GM15510 (cell line): ENCODE results near the gene ANKRD44.

ENCODE experiments used
- POLR2A ChIP-seq: IDR thresholded peaks from 3 replicates; pipeline ENCODE4 v1.6.1; 2011; ENCODE audit warnings: borderline replicate concordance; ENCODE audit not compliant: insufficient read length; ENCODE audit errors: extremely low read depth

Gene ANKRD44

DNA sequence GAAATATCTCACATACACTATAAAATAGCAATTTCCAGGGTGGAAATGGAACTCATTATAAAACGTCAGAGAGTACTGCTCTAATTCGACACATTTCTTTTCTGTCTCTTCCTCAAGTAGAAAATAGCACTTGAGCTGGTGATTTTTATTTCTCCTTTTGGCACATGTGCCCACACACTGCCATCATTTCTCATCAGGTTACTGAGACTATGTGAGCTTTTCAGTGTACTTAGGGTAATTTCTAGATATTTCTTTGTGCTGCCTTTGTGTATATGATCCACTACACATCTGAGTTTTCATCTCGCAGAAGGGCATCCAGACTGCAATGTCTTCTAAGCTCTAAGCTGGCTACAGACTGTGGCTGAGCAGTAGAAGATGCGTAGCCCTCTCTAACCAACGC lies 321.9 kb downstream of the ANKRD44 start:
- no peak for TF ChIP-seq POLR2A

GRCh38 chr2:196987649-196988364 lies 322.8 kb downstream of the ANKRD44 start:
- no peak for TF ChIP-seq POLR2A

GRCh38 chr2:196987298-196987648 lies 323.3 kb downstream of the ANKRD44 start:
- no peak for TF ChIP-seq POLR2A

DNA sequence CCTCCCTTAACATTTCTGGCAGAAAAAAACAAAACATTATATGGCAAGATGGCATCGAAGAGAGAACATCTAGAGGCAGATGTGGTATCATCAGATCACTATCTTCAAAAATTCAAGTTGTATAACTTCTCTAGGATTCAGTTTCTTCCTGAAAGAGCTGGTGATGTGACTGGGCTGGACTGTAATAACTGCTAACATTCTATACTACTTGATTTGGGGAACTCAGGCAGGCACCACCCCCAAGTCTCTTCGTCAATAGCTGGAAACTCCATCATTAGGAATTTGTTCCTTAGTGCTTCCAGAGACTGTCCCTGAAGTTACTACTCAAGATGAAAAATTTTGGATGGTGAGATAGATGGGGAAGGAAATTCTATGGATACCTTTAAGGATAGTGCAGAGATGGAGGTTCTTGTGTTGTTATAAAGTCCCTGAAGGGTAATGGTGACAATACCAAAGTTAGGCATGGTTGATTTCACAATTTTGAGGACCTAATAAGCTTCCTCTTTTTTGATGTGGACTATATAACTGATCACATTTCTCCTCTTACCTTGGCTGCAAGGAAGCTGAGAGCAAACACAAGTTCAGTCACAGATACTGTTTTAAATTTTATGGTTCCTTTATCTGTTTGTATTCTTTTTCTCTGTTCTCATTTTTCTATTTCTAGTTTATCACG lies 324.9 kb downstream of the ANKRD44 start:
- no peak for TF ChIP-seq POLR2A

DNA sequence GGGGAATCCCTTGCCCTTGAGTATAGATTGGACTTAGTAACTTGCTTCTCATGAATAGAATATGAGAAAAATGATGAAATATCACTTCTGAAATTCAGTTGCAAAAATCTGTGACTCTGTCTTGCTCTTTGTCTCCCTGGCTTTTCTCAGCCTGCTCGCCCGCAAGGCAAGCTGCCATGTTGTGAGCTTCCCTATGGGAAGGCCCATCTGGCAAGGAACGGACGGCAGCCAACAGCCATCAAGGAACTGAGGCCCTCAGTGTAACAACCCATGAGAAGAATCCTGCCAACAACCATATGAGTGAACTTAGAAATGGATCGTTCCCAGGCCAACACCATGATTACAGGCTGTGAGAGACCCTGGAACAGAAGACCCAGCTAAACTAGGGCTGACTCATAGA lies 325.7 kb downstream of the ANKRD44 start:
- no peak for TF ChIP-seq POLR2A

DNA sequence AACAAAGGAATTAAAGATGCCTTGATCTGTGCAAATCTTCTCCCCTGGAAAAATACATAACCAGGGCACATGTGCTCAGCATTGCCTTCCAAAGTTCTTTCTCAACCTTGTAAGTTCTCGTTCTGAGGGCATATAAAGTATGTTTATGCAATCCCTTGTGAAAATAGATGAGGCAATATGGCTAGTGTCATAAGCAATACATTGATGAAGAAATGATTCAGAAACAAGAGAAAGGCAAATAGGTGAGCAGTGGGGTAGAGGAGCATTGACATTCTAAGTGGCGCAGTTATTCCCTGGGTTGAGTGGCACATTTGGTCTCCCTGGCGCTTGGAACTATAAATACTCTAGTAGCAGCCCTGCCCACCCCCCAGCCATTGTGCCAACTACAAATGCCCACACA lies 326.6 kb downstream of the ANKRD44 start:
- TF ChIP-seq POLR2A = no peak

DNA sequence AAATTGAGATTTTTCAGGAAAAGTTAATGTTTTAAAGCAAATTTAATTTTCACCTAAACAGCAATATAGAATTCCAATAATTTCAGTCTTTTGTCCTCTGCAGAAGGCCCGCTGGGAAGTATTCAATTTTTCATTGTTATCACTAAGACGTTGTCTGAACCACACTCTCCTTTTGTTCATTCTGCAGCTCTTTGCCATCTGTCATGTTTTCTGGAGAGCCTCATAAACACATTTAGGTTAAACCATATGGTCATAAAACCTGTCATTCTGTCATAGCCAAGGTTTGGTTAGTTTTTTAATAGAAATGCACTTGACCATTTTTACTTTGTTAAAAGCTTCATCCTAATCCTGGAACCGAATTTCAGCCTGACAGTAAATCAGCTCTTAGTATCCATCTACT lies 330.1 kb downstream of the ANKRD44 start:
- TF ChIP-seq POLR2A = no peak

GRCh38 chr2:196980001-196980400 lies 330.6 kb downstream of the ANKRD44 start:
- no peak for TF ChIP-seq POLR2A

GRCh38 chr2:196977507-196977906 lies 333.1 kb downstream of the ANKRD44 start:
- TF ChIP-seq POLR2A = no peak

DNA sequence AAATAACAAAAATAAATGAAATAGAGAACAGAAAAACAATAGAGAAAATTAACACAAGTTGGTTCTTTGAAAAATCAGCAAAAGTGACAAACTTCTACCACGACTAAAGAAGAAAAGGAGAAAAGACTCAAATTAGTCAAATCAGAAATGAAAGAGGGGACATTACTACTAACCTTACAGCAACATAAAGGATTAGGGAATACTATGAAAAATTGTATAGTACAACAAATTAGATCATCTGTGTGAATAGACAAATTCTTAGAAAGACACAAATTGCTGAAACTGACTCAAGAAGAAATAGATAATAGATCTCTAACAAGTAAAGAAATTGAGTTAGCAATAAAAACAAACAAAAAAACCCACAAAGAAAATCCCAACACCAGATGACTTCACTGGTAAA lies 335.6 kb downstream of the ANKRD44 start:
- no peak for TF ChIP-seq POLR2A

- TF ChIP-seq POLR2A = no peak
These were observed 338.9 kb downstream of the ANKRD44 start for GRCh38 chr2:196971574-196972279.

DNA sequence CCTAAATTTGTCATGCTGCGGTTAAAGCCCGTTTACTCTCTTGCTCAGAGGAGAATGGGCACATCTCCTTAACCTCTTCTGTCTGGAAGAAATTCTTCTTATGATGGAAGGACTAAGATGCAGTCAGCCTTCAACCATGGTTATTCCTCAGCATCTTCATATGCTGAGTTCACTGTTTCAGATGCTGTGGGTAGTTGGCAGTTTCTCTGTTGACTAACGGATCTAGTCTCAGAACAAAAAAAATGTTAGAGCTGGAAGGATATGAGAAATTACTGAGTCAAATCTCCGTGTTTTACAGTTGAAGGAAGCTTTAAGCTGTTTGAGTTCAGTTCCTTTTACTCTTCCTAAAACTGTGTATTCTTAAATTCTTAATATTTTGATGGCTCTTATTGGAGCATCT lies 340.5 kb downstream of the ANKRD44 start:
- no peak for TF ChIP-seq POLR2A

GRCh38 chr2:196968516-196968915 lies 342.1 kb downstream of the ANKRD44 start:
- TF ChIP-seq POLR2A = no peak

GRCh38 chr2:196967775-196968174 lies 342.8 kb downstream of the ANKRD44 start:
- TF ChIP-seq POLR2A = no peak

DNA sequence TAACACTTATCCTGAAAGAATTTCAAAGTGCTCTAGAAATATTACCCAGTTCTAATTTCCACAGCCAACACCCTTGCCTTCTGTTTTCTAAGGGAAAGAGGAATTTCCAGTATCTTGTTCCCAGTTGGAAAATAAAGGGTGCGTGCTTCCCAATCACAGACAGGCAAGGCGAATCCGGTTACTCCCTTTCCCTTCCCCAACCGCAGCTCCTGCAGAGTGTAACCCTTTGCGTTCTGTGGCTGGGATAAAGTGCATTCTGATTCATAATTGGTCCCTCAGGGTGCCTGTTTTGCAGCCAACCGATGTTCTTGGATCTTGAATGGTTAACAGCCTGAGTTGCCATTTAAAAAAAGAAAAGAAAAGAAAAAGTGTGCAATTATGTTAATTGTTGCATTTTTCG lies 343.5 kb downstream of the ANKRD44 start:
- TF ChIP-seq POLR2A = no peak

- no peak for TF ChIP-seq POLR2A
These were observed 344.5 kb downstream of the ANKRD44 start for GRCh38 chr2:196966061-196966460.
